Measurements from ENCODE around the gene HMGN1. TPM values are rescaled to one million over a fixed set of nuclear protein-coding genes. Genes with fewer than 3 reads are reported as not detected.
"Not testable (repeated sequence)": the region's sequence is repeated elsewhere in the genome, so short reads cannot be mapped to it uniquely, and the experiment has no call there.

HMGN1 gene
- total RNA-seq, 2 donors from 2014 or later = 526 to 626 TPM

DNA sequence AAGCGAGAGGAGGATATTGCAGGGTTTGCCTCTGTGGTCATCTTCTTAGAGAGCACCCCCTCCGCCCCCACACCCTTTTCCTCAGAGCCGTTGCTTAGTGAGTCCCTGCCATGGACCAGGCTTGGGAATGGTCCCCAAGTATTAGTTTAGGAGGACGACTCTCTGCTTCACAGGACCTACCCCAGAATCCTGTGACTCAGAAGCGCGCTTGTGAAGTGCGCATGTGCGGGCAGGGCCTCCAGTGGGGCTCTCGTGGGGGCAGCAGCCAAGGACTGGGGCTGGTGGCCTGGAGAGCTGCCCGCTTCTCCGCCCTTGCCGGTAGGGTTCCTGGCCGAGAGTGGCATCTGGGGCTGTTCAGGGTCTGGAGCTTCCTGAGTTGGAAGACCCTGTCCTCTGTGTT is 37.3 kb upstream of the HMGN1 start:
- H3K9ac ChIP-seq (ENCODE audit: extremely low read depth, low read length, poor library complexity, severe bottlenecking) = no peak overlapping the region
- TF ChIP-seq, protein P1, sequence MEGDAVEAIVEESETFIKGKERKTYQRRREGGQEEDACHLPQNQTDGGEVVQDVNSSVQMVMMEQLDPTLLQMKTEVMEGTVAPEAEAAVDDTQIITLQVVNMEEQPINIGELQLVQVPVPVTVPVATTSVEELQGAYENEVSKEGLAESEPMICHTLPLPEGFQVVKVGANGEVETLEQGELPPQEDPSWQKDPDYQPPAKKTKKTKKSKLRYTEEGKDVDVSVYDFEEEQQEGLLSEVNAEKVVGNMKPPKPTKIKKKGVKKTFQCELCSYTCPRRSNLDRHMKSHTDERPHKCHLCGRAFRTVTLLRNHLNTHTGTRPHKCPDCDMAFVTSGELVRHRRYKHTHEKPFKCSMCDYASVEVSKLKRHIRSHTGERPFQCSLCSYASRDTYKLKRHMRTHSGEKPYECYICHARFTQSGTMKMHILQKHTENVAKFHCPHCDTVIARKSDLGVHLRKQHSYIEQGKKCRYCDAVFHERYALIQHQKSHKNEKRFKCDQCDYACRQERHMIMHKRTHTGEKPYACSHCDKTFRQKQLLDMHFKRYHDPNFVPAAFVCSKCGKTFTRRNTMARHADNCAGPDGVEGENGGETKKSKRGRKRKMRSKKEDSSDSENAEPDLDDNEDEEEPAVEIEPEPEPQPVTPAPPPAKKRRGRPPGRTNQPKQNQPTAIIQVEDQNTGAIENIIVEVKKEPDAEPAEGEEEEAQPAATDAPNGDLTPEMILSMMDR (conservative IDR thresholded peaks at IDR 0.05) = no peak
- no peaks in the 10 kb centered on the region for H3K9me3 ChIP-seq (ENCODE audit: control insufficient read depth, low read length)
- H3K4me1 ChIP-seq (ENCODE audit: control insufficient read depth, insufficient read depth, low read length) = peaks cover 5% of the 10 kb centered on the region
- H3K27me3 ChIP-seq (ENCODE audit: control insufficient read depth, insufficient read depth, low read length, poor library complexity, severe bottlenecking) = no peaks in the 10 kb centered on the region
- no peak overlapping the region for H3K4me3 ChIP-seq (ENCODE audit: low read length)
- peaks cover 10% of the 10 kb centered on the region for H3K36me3 ChIP-seq (ENCODE audit: control insufficient read depth, insufficient read depth, low read length)
- no peaks in the 10 kb centered on the region for H3K9me3 Mint-ChIP-seq
- H3K27ac ChIP-seq (ENCODE audit: low read depth, low read length) = no peak overlapping the region
- H3K4me3 Mint-ChIP-seq = no peak overlapping the region
- H3K27me3 Mint-ChIP-seq (ENCODE audit: insufficient read depth) = no peaks in the 10 kb centered on the region
- H3K36me3 Mint-ChIP-seq (ENCODE audit: low read depth) = peaks cover 13% of the 10 kb centered on the region
- peaks cover 26% of the 10 kb centered on the region for H3K4me1 Mint-ChIP-seq
- no peak for DNase-seq
- WGBS, 2 experiments (ENCODE audit: insufficient coverage in 1 of 2, insufficient read length in 1 of 2) = 84 to 86% methylated on average over 10 to 13 of the region's 13 CpGs
- no peak overlapping the region for H3K27ac Mint-ChIP-seq

DNA sequence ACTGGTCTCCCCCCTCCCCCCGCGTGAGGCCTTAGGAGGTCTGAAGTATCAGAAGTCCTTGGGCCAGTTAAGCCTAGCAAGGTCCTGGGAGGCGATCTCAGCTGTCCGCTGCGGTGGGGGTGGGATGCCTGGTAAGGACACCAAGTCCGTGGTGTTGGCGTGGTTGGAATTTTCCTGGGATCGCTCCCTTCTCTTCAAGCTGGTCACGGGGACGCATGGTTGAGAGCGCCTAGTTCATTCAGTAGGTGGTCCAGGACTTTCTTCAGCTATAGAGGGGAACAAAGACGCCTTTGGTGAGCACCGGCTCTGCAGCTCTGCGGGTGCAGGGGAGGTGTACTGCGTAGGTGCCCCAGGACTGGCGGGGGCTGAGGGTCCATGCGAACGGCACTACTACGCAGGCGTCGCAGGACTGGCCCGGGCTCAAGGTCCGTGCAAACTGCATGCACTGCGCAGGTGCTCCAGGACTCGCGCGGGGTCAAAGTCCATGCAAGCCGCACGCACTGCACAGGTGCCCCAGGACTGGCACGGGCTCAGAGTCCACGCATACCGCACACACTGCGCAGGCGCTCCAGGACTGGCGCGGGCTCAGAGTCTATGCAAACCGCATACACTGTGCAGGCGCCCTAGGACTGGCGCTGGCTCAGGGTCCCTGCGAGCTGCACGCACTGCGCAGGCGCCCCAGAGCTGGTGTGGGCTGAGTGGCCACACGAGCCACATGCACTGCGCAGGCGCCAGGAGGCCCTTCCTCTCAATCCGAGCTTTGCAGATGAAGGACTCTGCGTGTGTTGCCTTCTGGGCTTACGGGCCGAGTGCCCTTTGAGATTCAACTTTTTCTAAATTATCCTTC is 36.6 kb upstream of the HMGN1 start:
- H3K27ac Mint-ChIP-seq = no peak overlapping the region
- no peak overlapping the region for H3K4me3 Mint-ChIP-seq
- no peaks in the 10 kb centered on the region for H3K27me3 Mint-ChIP-seq (ENCODE audit: insufficient read depth)
- peaks cover 5% of the 10 kb centered on the region for H3K4me1 ChIP-seq (ENCODE audit: control insufficient read depth, insufficient read depth, low read length)
- H3K27me3 ChIP-seq (ENCODE audit: control insufficient read depth, insufficient read depth, low read length, poor library complexity, severe bottlenecking) = no peaks in the 10 kb centered on the region
- TF ChIP-seq, protein P1 (conservative IDR thresholded peaks at IDR 0.05) = no peak
- H3K4me1 Mint-ChIP-seq = peaks cover 27% of the 10 kb centered on the region
- H3K27ac ChIP-seq (ENCODE audit: low read depth, low read length) = no peak overlapping the region
- no peaks in the 10 kb centered on the region for H3K9me3 ChIP-seq (ENCODE audit: control insufficient read depth, low read length)
- 95 to 98% methylated on average over 39 to 50 of the region's 50 CpGs for WGBS, 2 experiments (ENCODE audit: insufficient coverage in 1 of 2, insufficient read length in 1 of 2)
- no peak for DNase-seq
- no peak overlapping the region for H3K9ac ChIP-seq (ENCODE audit: extremely low read depth, low read length, poor library complexity, severe bottlenecking)
- peaks cover 10% of the 10 kb centered on the region for H3K36me3 Mint-ChIP-seq (ENCODE audit: low read depth)
- peaks cover 6% of the 10 kb centered on the region for H3K36me3 ChIP-seq (ENCODE audit: control insufficient read depth, insufficient read depth, low read length)
- H3K4me3 ChIP-seq (ENCODE audit: low read length) = no peak overlapping the region
- H3K9me3 Mint-ChIP-seq = no peaks in the 10 kb centered on the region

DNA sequence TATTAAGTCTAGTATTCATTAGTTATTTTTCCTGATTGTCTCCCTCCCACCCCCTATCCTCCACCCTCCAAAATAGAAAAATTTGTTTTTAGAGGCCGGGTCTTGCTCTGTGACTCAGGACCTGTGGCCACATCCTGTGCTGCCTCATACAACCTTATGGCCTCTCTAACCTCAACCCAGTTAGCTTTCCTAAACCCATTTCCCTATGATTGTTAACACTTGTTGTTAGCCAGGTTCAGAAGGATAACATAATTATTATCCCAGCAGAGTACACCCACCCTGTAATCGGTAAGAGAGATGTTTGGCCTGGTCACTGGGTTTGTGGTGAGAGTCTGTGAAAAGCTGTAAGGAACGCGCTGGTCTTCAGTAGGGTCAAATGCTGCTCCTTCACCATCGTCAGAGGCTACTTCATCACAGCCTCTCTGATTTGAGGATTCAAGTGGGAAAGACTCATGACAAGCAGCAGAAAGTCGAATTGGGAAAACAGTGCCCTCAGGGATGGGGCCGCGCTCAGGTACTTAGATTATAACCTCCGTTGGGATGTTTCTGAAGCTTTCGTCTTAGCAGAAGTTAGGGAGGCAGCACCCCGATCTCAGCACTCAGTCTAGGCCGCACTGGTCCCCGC is 35.9 kb upstream of the HMGN1 start:
- H3K27me3 Mint-ChIP-seq (ENCODE audit: insufficient read depth) = no peaks in the 10 kb centered on the region
- no peaks in the 10 kb centered on the region for H3K27me3 ChIP-seq (ENCODE audit: control insufficient read depth, insufficient read depth, low read length, poor library complexity, severe bottlenecking)
- no peaks in the 10 kb centered on the region for H3K9me3 Mint-ChIP-seq
- 93 to 94% methylated on average over 9 to 13 of the region's 13 CpGs for WGBS, 2 experiments (ENCODE audit: insufficient coverage in 1 of 2, insufficient read length in 1 of 2)
- H3K36me3 ChIP-seq (ENCODE audit: control insufficient read depth, insufficient read depth, low read length) = peaks cover 6% of the 10 kb centered on the region
- H3K9ac ChIP-seq (ENCODE audit: extremely low read depth, low read length, poor library complexity, severe bottlenecking) = no peak overlapping the region
- no peak overlapping the region for H3K4me3 ChIP-seq (ENCODE audit: low read length)
- no peak overlapping the region for H3K4me3 Mint-ChIP-seq
- H3K27ac ChIP-seq (ENCODE audit: low read depth, low read length) = no peak overlapping the region
- peaks cover 7% of the 10 kb centered on the region for H3K36me3 Mint-ChIP-seq (ENCODE audit: low read depth)
- peak overlapping the region; percentile 70 for H3K27ac Mint-ChIP-seq
- TF ChIP-seq, protein P1 (conservative IDR thresholded peaks at IDR 0.05) = no peak
- peaks cover 5% of the 10 kb centered on the region for H3K4me1 ChIP-seq (ENCODE audit: control insufficient read depth, insufficient read depth, low read length)
- peaks cover 20% of the 10 kb centered on the region for H3K4me1 Mint-ChIP-seq
- H3K9me3 ChIP-seq (ENCODE audit: control insufficient read depth, low read length) = no peaks in the 10 kb centered on the region
- DNase-seq = no peak

DNA sequence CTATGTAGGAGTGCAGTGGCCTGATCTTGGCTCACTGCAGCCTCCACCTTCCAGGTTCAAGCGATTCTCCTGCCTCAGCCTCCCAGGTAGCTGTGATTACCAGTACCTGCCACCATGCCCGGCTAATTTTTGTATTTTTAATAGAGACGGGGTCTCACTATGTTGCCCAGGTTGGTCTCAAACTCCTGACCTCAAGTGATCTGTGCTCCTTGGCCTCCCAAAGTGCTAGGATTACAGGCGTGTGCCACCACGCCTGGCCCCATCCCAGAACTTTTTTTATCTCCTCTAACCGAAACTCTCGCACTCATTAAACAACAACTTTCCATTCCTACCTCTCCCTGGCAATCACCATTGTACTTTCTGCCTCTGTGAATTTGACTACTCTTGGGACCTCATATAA is 33.2 kb upstream of the HMGN1 start:
- not testable (repeated sequence) for H3K27me3 ChIP-seq (ENCODE audit: control insufficient read depth, insufficient read depth, low read length, poor library complexity, severe bottlenecking); H3K27ac Mint-ChIP-seq; H3K4me1 ChIP-seq (ENCODE audit: control insufficient read depth, insufficient read depth, low read length); H3K4me3 Mint-ChIP-seq; H3K9ac ChIP-seq (ENCODE audit: extremely low read depth, low read length, poor library complexity, severe bottlenecking); H3K27me3 Mint-ChIP-seq (ENCODE audit: insufficient read depth); H3K4me3 ChIP-seq (ENCODE audit: low read length); H3K36me3 Mint-ChIP-seq (ENCODE audit: low read depth); DNase-seq; H3K9me3 Mint-ChIP-seq; H3K36me3 ChIP-seq (ENCODE audit: control insufficient read depth, insufficient read depth, low read length); H3K9me3 ChIP-seq (ENCODE audit: control insufficient read depth, low read length); H3K27ac ChIP-seq (ENCODE audit: low read depth, low read length)
- WGBS, 2 experiments (ENCODE audit: insufficient coverage in 1 of 2, insufficient read length in 1 of 2) = 91 to 97% methylated on average over 6 to 7 of the region's 7 CpGs
- peaks cover 15% of the 10 kb centered on the region for H3K4me1 Mint-ChIP-seq
